ENCODE results near the gene LMO1. TPM values are rescaled to one million over a fixed set of nuclear protein-coding genes. Genes with fewer than 3 reads are reported as not detected.

Gene LMO1
- total and polyA plus RNA-seq, 10 of the 15 experiments (the other 5 are each of a cell fraction or from before 2014, with no cell fraction given) = not detected

- no peak overlapping the region for H3K4me2 ChIP-seq (ENCODE audit: control insufficient read depth, insufficient read depth)
- ATAC-seq (no peak), DNase-seq (ENCODE audit: low read depth, low spot score) (no peak), FAIRE-seq (no peak)
- TF ChIP-seq CTCF (IDR thresholded peaks at IDR 0.05 in 2 of 3, conservative IDR thresholded peaks at IDR 0.05 in 1 of 3; ENCODE audit: control insufficient read depth in 2 of 3, extremely low read depth in 1 of 3, insufficient read depth in 1 of 3, low read depth in 3 of 3, low read length in 3 of 3) (no peak), HDAC2 (IDR thresholded peaks at IDR 0.05) (no peak), MLLT1 (IDR thresholded peaks at IDR 0.05) (no peak), RB1 (IDR thresholded peaks at IDR 0.05; ENCODE audit: borderline replicate concordance) (no peak), USF1 (IDR thresholded peaks at IDR 0.05; ENCODE audit: borderline replicate concordance, extremely low read length, insufficient read depth, low read depth, low read length) (no peak), YY1 (IDR thresholded peaks at IDR 0.05; ENCODE audit: low read depth, low read length) (no peak), TCF3 (IDR thresholded peaks at IDR 0.05; ENCODE audit: borderline replicate concordance, insufficient read depth, low read depth, low read length) (no peak)
- peaks cover 2 to 4% of the 10 kb centered on the region in 2 experiments; a peak in 1 of 4 replicates for H3K27me3 ChIP-seq (replicated peaks in 1 of 2; ENCODE audit: control insufficient read depth in 2 of 2, insufficient read depth in 2 of 2, low read length in 1 of 2)
- H3K27ac ChIP-seq (ENCODE audit: control insufficient read depth, insufficient read depth) = no peak overlapping the region
- ChIA-PET POLR2A (interaction anchor here (0.6 kb wide), 1 partner anchor 256 kb away, joined by 10 read pairs; no protein-coding TSS in a partner anchor), SMC1A (ENCODE audit: uncharacterized antibody, unreplicated experiment) (no interaction called here), RAD21 (ENCODE audit: unreplicated experiment) (no interaction called here), CTCF (interaction anchor here (1.0 kb wide), 1 partner anchor 90 kb away, joined by 3 read pairs; no protein-coding TSS in a partner anchor)
- H2AFZ ChIP-seq (ENCODE audit: control insufficient read depth, low read depth, low read length) = no peak overlapping the region
- BruUV-seq (replicated peaks) = no TSS peak
- intact Hi-C loops (cut with micrococcal nuclease; ENCODE audit: unreplicated experiment) (no loop called here), in situ Hi-C loops (cut with MboI) (no loop called here)
- no peaks in the 10 kb centered on the region for H3K4me1 ChIP-seq (ENCODE audit: control insufficient read depth, insufficient read depth, low read length)
- no peak overlapping the region for H3K9ac ChIP-seq (ENCODE audit: control insufficient read depth, insufficient read depth, low read length)
- H3K4me3 ChIP-seq = no peak overlapping the region
- H4K20me1 ChIP-seq (ENCODE audit: control insufficient read depth, insufficient read depth) = no peaks in the 10 kb centered on the region
- no peaks in the 10 kb centered on the region for H3K36me3 ChIP-seq (ENCODE audit: control insufficient read depth in 2 of 2, insufficient read depth in 2 of 2, low read length in 1 of 2)
- WGBS (ENCODE audit: insufficient coverage, insufficient replicate concordance, low lambda C conversion rate, missing lambda C conversion rate) = 56% methylated on average over 5 of the region's 5 CpGs
- H3K79me2 ChIP-seq (ENCODE audit: control insufficient read depth, insufficient read depth, low read length) = no peaks in the 10 kb centered on the region
- no peaks in the 10 kb centered on the region; the same call in 2 of the 3 replicates for H3K9me3 ChIP-seq (replicated peaks; ENCODE audit: control insufficient read depth, insufficient read depth, low read length)
Measured at GRCh38 chr11:8297781-8298440, 34.2 kb upstream of the LMO1 start.

Data from GM12878 (cell line).